Measurements from ENCODE around the gene GATA6. TPM values are rescaled to one million over a fixed set of nuclear protein-coding genes. Genes with fewer than 3 reads are reported as not detected.

The GATA6 gene
- total RNA-seq, 3 donors from 2014 or later: 0.08 to 0.21 (median 0.14) TPM

GRCh38 chr18:22159014-22159413 is 10.4 kb upstream of the GATA6 start:
- no peak for DNase-seq
- H3K4me3 Mint-ChIP-seq: no peak overlapping the region
- H3K36me3 Mint-ChIP-seq (ENCODE audit: insufficient read depth): no peaks in the 10 kb centered on the region
- no peaks in the 10 kb centered on the region for H3K9me3 Mint-ChIP-seq
- H3K4me1 Mint-ChIP-seq (ENCODE audit: low read depth): no peaks in the 10 kb centered on the region
- ATAC-seq: no peak
- H3K27me3 Mint-ChIP-seq (ENCODE audit: low read depth): peaks cover 18% of the 10 kb centered on the region

DNA sequence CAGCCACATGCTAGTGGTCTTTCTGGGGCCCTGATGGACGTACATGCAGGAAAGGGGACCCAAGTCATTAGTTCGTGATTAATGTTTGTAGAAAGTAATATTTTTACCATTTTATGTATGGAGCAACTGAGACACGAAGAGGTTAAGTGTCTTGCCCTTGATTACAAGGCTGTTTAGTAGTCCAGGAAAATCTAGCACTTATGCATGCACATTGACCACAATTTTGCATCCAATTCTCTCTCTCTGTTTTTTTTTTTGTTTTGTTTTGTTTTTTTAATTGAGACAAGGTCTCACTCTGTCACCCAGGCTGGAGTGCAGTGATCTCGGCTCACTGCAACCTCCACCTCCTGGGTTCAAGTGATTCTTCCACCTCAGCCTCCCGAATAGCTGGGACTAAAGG is 8.3 kb upstream of the GATA6 start:
- ATAC-seq (no peak), DNase-seq (no peak)
- peaks cover 3% of the 10 kb centered on the region for H3K4me1 Mint-ChIP-seq (ENCODE audit: low read depth)
- no peaks in the 10 kb centered on the region for H3K9me3 Mint-ChIP-seq
- H3K36me3 Mint-ChIP-seq (ENCODE audit: insufficient read depth): no peaks in the 10 kb centered on the region
- H3K27me3 Mint-ChIP-seq (ENCODE audit: low read depth): peaks cover 30% of the 10 kb centered on the region
- no peak overlapping the region for H3K4me3 Mint-ChIP-seq

DNA sequence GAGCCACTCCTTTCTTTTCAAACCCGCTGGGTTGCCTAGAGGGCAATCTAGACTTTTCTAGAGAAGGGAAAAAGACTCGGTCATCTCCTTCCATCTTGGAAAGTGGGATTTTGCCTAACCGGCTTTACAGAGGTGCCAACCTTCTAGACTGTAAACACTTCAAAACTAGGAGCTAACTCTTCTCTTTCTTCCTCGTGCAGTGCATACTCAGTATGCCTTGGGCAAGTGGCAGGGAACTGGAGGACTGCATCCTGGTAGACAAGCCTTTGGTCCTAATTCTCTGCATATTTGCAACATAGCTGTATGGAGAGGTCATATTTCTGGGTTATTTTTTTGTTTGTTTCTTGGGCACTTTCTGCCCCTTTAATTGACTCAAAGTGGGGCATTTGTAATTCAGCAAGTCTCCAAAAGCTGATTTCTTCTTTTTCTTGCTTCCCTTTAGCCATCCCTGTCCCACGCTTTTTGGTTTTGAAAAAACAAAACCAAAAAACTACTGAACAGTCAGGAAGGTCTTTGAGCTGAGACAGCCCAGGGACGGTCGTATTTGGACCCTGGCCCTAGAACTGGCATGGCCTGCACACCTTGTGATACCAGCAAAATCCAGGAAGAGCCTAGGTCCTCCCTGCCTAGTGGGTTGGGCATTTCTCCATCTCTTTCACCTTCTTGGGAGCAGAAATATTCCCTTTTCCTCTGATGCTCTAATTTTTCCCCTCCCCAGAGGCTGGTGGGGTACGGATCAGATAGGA is 5.8 kb upstream of the GATA6 start:
- H3K27me3 Mint-ChIP-seq (ENCODE audit: low read depth): peaks cover 52% of the 10 kb centered on the region
- H3K36me3 Mint-ChIP-seq (ENCODE audit: insufficient read depth): no peaks in the 10 kb centered on the region
- no peak overlapping the region for H3K4me3 Mint-ChIP-seq
- H3K9me3 Mint-ChIP-seq: no peaks in the 10 kb centered on the region
- ATAC-seq (no peak), DNase-seq (no peak)
- H3K4me1 Mint-ChIP-seq (ENCODE audit: low read depth): peaks cover 7% of the 10 kb centered on the region

DNA sequence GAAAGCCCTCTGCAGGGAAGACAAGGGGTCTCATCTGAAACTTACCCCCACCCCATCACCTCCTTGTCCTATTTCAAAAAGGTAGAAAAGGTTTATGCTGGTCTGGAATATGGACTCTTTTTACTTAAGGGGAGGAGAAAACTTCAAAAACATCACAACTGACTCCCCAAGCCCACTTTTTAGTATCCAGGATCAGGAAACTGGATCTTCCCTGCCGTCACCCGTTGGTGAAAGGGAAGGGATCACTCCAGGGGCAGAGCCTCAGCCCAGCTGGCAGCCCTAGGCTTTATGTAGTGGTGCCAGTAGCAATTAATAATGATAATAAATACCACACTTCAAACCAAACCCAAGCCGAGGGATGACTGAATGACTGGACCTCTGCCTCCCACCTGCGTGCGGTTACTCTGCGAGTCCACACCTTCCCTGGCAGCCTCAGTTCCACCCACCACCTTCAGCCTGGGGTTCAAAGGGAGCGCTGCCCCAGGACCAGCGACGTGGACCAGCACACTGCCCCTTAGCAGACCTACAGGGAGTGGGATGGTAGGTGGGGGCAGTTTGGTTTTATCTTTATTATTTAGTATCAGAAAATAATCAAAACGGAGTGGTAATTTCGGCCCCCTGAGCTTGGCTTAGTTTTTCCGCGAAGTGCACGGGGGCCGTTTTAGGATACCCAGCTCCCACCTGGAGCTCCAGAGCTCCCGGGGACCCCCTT is 4.9 kb upstream of the GATA6 start:
- no peaks in the 10 kb centered on the region for H3K36me3 Mint-ChIP-seq (ENCODE audit: insufficient read depth)
- ATAC-seq (no peak), DNase-seq (no peak)
- peaks cover 57% of the 10 kb centered on the region for H3K27me3 Mint-ChIP-seq (ENCODE audit: low read depth)
- no peak overlapping the region for H3K4me3 Mint-ChIP-seq
- H3K9me3 Mint-ChIP-seq: no peaks in the 10 kb centered on the region
- peaks cover 8% of the 10 kb centered on the region for H3K4me1 Mint-ChIP-seq (ENCODE audit: low read depth)

DNA sequence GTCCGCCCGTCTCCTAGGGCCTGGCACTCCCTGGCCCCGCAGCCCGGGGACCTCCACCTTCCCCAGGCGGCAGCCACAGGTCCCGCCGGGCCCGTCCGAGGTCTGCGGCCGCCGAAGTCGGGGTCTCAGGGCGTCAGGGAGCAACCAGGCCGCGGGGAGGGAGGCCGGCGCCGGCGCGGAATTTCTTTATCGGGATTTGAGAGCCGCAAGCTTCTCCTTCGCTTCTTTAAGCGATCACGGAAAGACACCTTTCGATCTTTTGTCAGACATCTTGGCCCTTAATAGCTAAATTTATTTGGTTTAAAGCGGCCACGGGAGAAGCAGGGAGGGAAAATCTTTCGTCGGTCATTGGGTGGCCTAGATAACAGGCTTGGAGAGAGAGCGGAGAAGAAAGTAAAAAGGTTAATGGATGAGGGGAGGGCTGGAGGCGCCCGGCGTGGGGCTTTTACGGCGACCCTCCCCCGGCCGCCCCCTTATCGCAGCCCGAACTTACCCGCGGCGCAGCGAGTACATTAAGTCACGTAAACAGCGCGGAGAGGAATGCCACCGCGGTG is 4.3 kb upstream of the GATA6 start:
- no peak overlapping the region for H3K4me3 Mint-ChIP-seq
- H3K27me3 Mint-ChIP-seq (ENCODE audit: low read depth): peaks cover 62% of the 10 kb centered on the region
- no peaks in the 10 kb centered on the region for H3K36me3 Mint-ChIP-seq (ENCODE audit: insufficient read depth)
- peaks cover 11% of the 10 kb centered on the region for H3K4me1 Mint-ChIP-seq (ENCODE audit: low read depth)
- no peaks in the 10 kb centered on the region for H3K9me3 Mint-ChIP-seq
- ATAC-seq (no peak), DNase-seq (no peak)

DNA sequence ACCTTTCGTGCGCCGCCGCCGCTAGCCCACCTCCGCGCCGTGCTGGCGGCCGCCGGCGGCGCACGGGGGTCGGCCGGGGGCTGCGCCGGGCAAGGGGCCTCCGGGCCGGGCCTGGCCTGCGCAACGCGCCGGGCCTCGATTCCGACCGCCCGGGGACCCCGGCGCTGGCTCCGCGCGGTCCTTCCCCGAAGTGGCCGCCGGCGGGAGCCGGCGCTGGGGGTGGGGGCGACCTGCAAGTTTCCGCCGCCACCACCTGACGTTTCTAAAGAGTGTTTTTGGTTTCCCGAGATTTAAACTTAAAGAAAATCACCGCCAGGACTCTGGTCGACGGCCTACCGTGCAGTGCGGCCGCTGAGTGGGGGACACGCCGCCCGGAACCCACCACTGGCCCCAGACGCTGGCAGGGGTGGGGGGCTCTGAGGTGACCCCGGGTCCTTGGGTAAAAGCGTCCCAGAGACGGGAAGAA is 3.8 kb upstream of the GATA6 start:
- peaks cover 67% of the 10 kb centered on the region for H3K27me3 Mint-ChIP-seq (ENCODE audit: low read depth)
- ATAC-seq: no peak
- DNase-seq: no peak
- no peak overlapping the region for H3K4me3 Mint-ChIP-seq
- H3K4me1 Mint-ChIP-seq (ENCODE audit: low read depth): peaks cover 14% of the 10 kb centered on the region
- no peaks in the 10 kb centered on the region for H3K36me3 Mint-ChIP-seq (ENCODE audit: insufficient read depth)
- H3K9me3 Mint-ChIP-seq: no peaks in the 10 kb centered on the region

DNA sequence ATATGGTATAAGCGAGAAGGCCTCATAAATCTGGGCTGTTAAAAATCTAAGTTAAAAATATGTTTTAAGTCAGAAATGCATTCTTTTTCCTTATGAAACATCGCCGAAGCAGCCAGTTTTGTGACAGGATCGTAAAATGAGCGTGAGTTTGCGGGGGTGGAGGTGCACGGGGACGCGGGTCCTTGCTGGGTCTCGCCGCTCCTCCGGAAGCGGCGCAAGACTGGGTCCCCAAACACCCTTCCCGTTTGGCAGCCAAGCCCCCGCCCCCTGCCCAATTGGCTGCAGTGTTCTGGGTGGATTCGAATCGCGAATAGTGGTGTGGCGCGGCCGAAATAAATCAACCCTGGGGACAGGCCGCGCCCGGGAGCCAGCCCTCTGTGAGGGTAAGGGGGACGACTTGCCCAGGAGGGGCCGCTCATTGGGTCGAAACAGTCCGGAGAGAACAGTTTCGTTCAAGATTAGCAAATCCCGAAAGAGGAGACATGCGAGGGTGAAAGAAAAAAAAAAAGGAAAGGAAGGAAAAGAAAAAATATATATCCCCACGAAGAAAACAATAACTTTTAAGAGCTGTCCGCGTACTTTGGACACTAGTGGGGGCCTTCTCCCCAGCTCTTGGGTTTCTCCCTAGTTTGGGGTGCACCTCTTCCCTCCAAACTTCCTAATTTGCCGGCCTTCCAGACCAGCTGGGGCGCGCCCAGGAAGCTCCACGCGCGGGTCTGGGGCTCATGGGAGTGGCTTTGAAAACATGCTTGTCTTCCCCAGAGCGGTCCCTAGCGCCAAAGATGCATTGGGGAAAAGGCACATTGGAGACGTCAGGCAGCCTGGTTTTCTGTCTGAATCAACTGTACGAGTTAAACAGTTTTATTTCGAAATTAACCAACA is 3.1 kb upstream of the GATA6 start:
- Mint-ChIP-seq H3K4me1 (ENCODE audit: low read depth) (peaks cover 14% of the 10 kb centered on the region), H3K36me3 (ENCODE audit: insufficient read depth) (no peaks in the 10 kb centered on the region), H3K9me3 (no peaks in the 10 kb centered on the region), H3K27me3 (ENCODE audit: low read depth) (peaks cover 71% of the 10 kb centered on the region), H3K4me3 (no peak overlapping the region)
- DNase-seq (no peak), ATAC-seq (no peak)

DNA sequence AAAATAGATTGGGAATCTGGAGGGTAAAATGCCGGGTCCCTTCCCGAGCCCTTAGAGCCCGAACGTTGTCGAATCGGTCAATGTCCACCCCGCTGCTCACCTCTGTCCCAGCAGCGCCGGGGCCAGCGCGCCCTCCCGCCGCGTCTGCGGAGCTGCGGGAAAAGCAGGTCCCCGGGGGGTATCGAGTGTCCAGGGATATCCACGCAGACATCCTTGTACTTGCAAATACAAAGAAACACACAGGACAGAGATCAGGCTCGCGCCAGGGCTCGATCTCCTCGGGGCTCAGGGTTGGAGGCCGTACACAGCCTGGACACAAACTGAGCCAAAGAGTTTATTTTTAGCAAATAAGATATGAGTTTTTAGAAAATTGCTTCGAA is 2.3 kb upstream of the GATA6 start:
- peaks cover 66% of the 10 kb centered on the region for H3K27me3 Mint-ChIP-seq (ENCODE audit: low read depth)
- no peaks in the 10 kb centered on the region for H3K9me3 Mint-ChIP-seq
- H3K4me3 Mint-ChIP-seq: no peak overlapping the region
- ATAC-seq (no peak), DNase-seq (no peak)
- peaks cover 14% of the 10 kb centered on the region for H3K4me1 Mint-ChIP-seq (ENCODE audit: low read depth)
- no peaks in the 10 kb centered on the region for H3K36me3 Mint-ChIP-seq (ENCODE audit: insufficient read depth)

- Mint-ChIP-seq H3K27me3 (ENCODE audit: low read depth) (peaks cover 69% of the 10 kb centered on the region), H3K4me3 (no peak overlapping the region), H3K4me1 (ENCODE audit: low read depth) (peaks cover 14% of the 10 kb centered on the region), H3K9me3 (no peaks in the 10 kb centered on the region), H3K36me3 (ENCODE audit: insufficient read depth) (no peaks in the 10 kb centered on the region)
- DNase-seq (no peak), ATAC-seq (no peak)
Measured at GRCh38 chr18:22167471-22168241, 1.7 kb upstream of the GATA6 start.

DNA sequence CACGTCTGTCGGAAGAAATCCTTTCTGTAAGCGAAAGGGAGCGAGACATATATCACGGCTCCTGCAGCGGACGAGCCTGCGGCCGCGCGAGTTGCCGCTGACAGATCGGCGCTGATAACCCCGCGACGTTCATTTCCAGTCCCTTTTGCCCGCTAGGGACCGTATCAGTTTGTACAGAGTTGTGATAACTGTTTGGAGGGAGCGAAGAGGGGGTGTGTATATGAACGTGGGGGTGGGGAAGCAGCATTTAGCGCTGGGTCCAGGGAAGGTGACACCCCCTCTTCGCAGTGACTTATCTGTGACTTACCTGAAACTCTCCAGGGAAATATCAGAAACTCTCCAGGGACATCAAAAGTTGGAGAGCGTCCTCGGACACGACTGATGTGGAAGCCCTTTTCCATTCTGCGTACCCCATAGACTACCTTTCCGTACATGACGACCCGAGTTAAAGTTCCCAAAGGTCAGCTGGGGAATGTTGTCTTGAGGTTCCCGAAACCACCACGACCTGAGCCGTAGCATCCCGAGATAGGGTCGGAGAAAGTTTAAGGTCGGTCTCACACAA is 948 bp upstream of the GATA6 start:
- Mint-ChIP-seq H3K9me3 (no peaks in the 10 kb centered on the region), H3K36me3 (ENCODE audit: insufficient read depth) (no peaks in the 10 kb centered on the region), H3K27me3 (ENCODE audit: low read depth) (peaks cover 75% of the 10 kb centered on the region), H3K4me3 (peak overlapping the region; percentile 61), H3K4me1 (ENCODE audit: low read depth) (peaks cover 14% of the 10 kb centered on the region)
- ATAC-seq: no peak
- DNase-seq: no peak

DNA sequence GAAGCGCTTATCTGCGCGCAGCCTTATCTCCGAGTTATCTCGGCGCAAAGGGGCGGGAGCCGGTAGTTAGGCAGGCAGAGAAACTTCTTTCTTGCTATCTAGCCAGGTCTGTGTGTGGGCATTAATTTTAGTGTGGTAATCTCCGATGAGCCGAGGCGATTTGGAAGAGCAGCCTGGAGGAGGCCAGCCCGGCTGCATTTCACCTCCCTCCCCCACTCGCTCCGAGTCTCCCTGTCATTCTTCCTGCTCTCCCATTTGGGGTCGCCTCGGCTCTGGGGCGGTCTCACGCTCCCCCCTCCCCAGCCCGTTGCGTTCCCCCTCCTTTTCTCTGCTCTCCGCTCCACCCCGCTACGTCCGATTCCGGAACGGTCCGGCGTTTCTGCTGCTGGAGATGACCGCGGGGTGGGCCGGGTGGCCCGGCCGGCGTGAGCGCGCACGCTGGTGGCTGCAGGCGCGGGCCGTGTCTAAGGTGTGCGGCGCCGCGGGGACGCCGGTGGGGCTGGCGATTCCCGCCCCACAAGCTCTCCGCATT is 566 bp downstream of the GATA6 start:
- DNase-seq (no peak), ATAC-seq (peak; percentile 27 to 33)

DNA sequence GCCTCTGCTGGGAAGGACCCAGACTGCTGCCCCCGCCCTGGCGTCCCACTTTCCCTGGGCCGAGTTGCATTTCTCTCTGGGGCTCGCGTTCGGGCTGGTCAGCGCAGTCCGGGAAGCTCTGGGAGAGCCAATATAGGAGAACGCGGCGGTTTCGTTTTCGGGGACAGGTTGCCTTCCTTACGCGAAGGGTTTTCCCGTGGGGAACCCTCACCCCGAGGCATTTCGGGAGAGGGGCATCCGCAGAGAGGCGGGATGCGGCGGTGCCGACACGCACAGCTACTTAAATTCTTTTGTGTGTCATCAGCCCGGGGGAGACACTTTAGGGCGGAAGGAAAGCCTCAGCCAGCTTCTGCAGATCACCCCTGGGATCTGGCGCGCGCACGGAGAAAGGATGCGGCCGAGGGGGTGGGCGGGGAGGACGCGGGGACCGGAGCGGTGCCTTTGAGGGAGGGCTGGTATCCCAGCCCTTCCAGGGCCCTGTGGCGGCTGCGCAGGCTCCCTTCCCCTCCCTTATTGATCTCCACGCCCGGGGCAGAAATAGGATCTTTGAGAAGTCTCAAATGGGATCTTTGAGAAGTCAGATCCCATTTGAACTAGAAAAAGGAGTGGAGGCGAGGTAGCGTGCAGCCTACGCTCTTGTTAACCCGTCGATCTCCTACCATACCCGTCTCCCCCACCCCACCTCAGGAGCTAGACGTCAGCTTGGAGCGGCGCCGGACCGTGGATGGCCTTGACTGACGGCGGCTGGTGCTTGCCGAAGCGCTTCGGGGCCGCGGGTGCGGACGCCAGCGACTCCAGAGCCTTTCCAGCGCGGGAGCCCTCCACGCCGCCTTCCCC is 1.2 kb downstream of the GATA6 start:
- Mint-ChIP-seq H3K4me3 (peak overlapping the region; percentile 83), H3K36me3 (ENCODE audit: insufficient read depth) (no peaks in the 10 kb centered on the region), H3K27me3 (ENCODE audit: low read depth) (peaks cover 73% of the 10 kb centered on the region), H3K4me1 (ENCODE audit: low read depth) (peaks cover 11% of the 10 kb centered on the region), H3K9me3 (no peaks in the 10 kb centered on the region)
- ATAC-seq (no peak), DNase-seq (no peak)

More for the DNA sequence above, 566 bp downstream of the GATA6 start:
- Mint-ChIP-seq H3K4me1 (ENCODE audit: low read depth) (peaks cover 14% of the 10 kb centered on the region), H3K9me3 (no peaks in the 10 kb centered on the region), H3K36me3 (ENCODE audit: insufficient read depth) (no peaks in the 10 kb centered on the region), H3K27me3 (ENCODE audit: low read depth) (peaks cover 76% of the 10 kb centered on the region), H3K4me3 (peak overlapping the region; percentile 83)
